ENCODE measurements around the gene PRPF4. TPM values are rescaled to one million over a fixed set of nuclear protein-coding genes. Genes with fewer than 3 reads are reported as not detected.

Gene PRPF4
- total RNA-seq, 2 donors from 2014 or later: 13.7 TPM

GRCh38 chr9:113302792-113303418 is 27.4 kb downstream of the PRPF4 start, which contains the start of gene RNF183:
TSS of gene RNF183 (minus strand) at chr9:113303376. CDS start at chr9:113298184, 5,192 bp downstream.
- no peak for DNase-seq (ENCODE audit: low spot score)
- intact Hi-C loops (cut with DNase I): no loop called here

GRCh38 chr9:113306566-113306965 is 31.1 kb downstream of the PRPF4 start:
- intact Hi-C loops (cut with DNase I): no loop called here
- DNase-seq (ENCODE audit: low spot score): no peak

- intact Hi-C loops (cut with DNase I): no loop called here
Observed at GRCh38 chr9:113307396-113307975, 32.0 kb downstream of the PRPF4 start.

GRCh38 chr9:113309204-113309813 is 33.9 kb downstream of the PRPF4 start:
- intact Hi-C loops (cut with DNase I): no loop called here
- no peak for DNase-seq (ENCODE audit: low spot score)

More at GRCh38 chr9:113307396-113307975, 32.0 kb downstream of the PRPF4 start:
- DNase-seq (ENCODE audit: low spot score): no peak

- intact Hi-C loops (cut with DNase I): no loop called here
Observed at GRCh38 chr9:113310538-113310937, 35.1 kb downstream of the PRPF4 start.

GRCh38 chr9:113311961-113312360 is 36.5 kb downstream of the PRPF4 start:
- intact Hi-C loops (cut with DNase I): no loop called here

More at GRCh38 chr9:113310538-113310937, 35.1 kb downstream of the PRPF4 start:
- no peak for DNase-seq (ENCODE audit: low spot score)

GRCh38 chr9:113313261-113313660 is 37.8 kb downstream of the PRPF4 start:
- DNase-seq (ENCODE audit: low spot score): no peak
- intact Hi-C loops (cut with DNase I): no loop called here

More at GRCh38 chr9:113311961-113312360, 36.5 kb downstream of the PRPF4 start:
- no peak for DNase-seq (ENCODE audit: low spot score)

GRCh38 chr9:113315231-113315630 is 39.8 kb downstream of the PRPF4 start:
- intact Hi-C loops (cut with DNase I): no loop called here

GRCh38 chr9:113316030-113316429 is 40.6 kb downstream of the PRPF4 start:
- intact Hi-C loops (cut with DNase I): no loop called here
- no peak for DNase-seq (ENCODE audit: low spot score)

More at GRCh38 chr9:113315231-113315630, 39.8 kb downstream of the PRPF4 start:
- DNase-seq (ENCODE audit: low spot score): no peak

- DNase-seq (ENCODE audit: low spot score): no peak
- intact Hi-C loops (cut with DNase I): loop anchor here in 1 of 2 donors (2.0 kb wide), 1 partner anchor 67 kb away; no protein-coding TSS in a partner anchor
Observed at GRCh38 chr9:113317777-113318176, 42.3 kb downstream of the PRPF4 start.

GRCh38 chr9:113319054-113319453 is 43.6 kb downstream of the PRPF4 start:
- DNase-seq (ENCODE audit: low spot score): no peak
- intact Hi-C loops (cut with DNase I): loop anchor here in 1 of 2 donors (2.0 kb wide), 1 partner anchor 68 kb away; no protein-coding TSS in a partner anchor

- intact Hi-C loops (cut with DNase I): no loop called here
- DNase-seq (ENCODE audit: low spot score): no peak
Observed at GRCh38 chr9:113320051-113320450, 44.6 kb downstream of the PRPF4 start.

GRCh38 chr9:113322671-113323070 is 47.2 kb downstream of the PRPF4 start:
- intact Hi-C loops (cut with DNase I): no loop called here
- no peak for DNase-seq (ENCODE audit: low spot score)

- no peak for DNase-seq (ENCODE audit: low spot score)
- intact Hi-C loops (cut with DNase I): no loop called here
Observed at GRCh38 chr9:113326230-113326629, 50.8 kb downstream of the PRPF4 start.

GRCh38 chr9:113328045-113328782 is 52.8 kb downstream of the PRPF4 start:
- no peak for DNase-seq (ENCODE audit: low spot score)
- intact Hi-C loops (cut with DNase I): no loop called here

GRCh38 chr9:113331780-113332179 is 56.3 kb downstream of the PRPF4 start:
- intact Hi-C loops (cut with DNase I): loop anchor here in 1 of 2 donors (10.0 kb wide), 1 partner anchor 1557 kb away; no protein-coding TSS in a partner anchor
- DNase-seq (ENCODE audit: low spot score): no peak

GRCh38 chr9:113337714-113338113 is 62.3 kb downstream of the PRPF4 start:
- DNase-seq (ENCODE audit: low spot score): no peak
- intact Hi-C loops (cut with DNase I): loop anchor here in 1 of 2 donors (10.0 kb wide), 1 partner anchor 1563 kb away; no protein-coding TSS in a partner anchor

GRCh38 chr9:113340011-113340699 is 64.7 kb downstream of the PRPF4 start, which contains the start of gene WDR31:
TSS of gene WDR31 (minus strand) at chr9:113340275. CDS start at chr9:113332022, 8,253 bp downstream.
- intact Hi-C loops (cut with DNase I): no loop called here
- DNase-seq (ENCODE audit: low spot score): peak; percentile 97

Measured in posterior vena cava (tissue), 2 donors.